Measurements from ENCODE around the gene MED15.
"Not testable (repeated sequence)": the region's sequence is repeated elsewhere in the genome, so short reads cannot be mapped to it uniquely, and the experiment has no call there.

The MED15 gene

DNA sequence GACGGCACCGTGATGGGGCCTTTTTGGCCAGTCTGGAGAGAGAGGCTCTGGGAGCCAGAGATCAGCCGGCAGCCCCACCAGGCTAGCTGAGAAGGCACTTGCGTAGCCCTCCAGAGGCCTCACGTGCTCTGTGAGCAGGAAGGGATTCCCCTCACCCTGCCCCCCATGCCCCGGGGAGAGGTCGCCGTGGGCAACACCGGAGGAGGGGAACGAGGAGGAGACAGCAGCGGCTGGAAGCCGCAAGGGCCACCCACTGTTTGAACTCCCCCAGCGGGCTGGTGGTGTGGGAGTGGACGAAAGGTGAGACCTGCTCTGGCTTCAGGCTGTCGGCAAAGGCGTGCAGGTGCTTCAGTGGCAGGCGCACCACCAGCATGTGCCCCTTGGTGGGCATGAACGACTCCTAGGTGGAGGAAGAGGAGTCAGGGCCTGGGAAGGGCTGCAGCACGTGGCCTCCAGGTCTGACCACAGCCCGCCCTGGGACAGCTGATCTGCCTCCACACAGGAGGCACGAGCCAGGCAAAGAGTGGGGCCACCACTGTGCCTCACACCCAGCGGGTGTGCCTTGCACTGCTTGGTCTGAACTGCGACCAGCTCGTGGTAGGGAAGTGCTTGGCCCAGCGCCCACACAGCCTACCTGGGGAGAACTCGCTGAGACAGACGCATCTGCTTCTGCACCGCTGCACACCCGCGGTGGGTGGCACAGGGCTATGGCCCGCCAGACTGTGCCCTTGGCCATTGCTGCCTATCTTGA is 99.9 kb downstream of the MED15 start:
- no peak for DNase-seq

DNA sequence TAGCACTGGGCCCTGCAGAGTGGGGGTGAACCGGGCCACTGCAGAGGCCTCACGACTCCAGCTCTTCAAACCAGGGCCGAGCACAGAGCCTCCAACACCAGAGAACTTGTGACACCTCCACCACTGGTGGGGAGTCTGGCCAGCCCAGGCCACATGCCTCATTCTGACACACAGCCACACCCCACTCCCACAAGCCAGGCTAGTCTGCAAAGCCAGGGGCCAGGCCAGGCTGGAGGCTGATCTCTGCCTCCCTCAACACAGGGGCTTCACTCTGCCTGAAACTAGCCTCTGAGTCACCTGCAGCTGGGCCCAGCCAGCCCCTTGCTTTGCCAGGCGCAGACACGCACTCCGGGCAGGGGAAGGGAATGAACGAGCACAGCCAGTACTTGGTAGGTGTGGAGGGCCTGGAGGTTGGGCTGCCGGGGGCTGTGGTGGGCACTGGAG is 102.9 kb downstream of the MED15 start:
- DNase-seq: no peak

DNA sequence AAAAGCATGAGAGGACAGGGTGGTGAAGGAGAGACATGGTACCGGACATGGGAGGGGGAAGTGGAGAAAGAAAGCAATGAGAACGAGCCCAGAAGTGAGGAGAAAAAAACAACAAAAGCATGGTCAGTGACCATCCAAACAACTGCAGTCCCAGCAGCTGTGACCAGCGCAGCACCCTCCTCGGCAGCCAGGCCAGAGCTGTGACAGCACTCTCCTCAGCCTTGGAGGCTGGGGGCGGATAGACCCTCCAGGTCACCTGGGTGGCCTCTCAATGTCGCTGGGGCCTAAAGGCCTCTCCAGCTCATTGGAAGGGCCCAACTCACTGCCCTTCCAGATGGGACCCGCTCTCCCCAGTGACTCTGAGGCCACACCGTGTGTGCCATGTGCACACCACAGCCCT is 103.3 kb downstream of the MED15 start:
- DNase-seq: no peak

DNA sequence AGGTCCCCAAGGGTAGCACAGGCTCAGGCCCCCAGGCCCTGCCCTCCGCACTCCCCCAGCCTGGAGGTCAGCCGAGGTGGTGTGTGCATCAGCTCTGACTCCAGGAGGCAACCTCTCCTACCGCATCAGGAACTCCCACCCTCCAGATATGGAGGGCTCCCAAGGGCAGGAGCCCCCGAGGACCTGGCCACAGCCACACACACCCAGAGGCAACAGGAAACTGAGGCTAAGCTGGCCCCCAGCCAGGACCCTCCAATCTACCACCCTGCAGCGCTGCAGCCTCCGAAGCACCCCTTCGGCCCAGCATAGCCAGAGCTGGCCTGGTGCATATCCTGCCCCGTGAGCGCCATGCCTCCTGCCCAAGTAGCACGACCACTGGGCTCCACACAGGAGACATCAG is 104.0 kb downstream of the MED15 start:
- no peak for DNase-seq

DNA sequence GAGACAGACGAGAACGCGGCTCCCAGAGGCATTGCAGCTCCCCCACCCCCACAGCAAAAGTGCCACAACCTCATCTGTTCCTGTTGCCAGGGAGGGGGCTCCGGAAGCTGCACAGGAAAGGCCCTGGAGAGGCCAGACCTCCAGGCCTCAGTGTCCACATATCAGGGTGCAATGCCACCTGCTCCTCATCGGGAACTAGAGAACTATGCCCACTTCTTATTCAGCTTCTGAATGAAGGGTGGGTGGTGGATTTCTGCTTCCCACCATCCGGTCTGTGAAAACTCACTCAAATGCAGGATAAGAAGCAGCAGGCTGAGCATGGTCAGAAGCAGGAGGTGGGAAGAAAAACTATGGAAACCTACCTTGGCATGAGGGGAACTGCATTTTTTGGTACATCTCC is 105.9 kb downstream of the MED15 start:
- no peak for DNase-seq

DNA sequence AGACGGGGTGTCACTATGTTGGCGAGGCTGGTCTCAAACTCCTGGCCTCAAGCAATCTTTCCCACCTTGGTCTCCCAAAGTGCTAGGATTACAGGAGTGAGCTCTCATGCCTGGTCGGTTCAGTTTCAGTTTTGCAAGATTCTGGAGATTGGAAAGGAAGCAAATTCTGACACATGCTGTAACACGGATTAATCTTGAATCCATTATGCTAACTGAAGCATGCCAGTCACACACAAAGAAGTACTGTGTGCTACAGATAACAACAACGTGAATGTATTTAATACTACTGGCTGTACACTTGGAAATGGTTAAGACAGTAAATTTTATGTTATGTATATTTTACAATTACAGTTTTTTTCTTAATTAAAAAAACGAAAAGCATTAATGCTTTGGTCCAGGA is 107.6 kb downstream of the MED15 start:
- no peak for DNase-seq

DNA sequence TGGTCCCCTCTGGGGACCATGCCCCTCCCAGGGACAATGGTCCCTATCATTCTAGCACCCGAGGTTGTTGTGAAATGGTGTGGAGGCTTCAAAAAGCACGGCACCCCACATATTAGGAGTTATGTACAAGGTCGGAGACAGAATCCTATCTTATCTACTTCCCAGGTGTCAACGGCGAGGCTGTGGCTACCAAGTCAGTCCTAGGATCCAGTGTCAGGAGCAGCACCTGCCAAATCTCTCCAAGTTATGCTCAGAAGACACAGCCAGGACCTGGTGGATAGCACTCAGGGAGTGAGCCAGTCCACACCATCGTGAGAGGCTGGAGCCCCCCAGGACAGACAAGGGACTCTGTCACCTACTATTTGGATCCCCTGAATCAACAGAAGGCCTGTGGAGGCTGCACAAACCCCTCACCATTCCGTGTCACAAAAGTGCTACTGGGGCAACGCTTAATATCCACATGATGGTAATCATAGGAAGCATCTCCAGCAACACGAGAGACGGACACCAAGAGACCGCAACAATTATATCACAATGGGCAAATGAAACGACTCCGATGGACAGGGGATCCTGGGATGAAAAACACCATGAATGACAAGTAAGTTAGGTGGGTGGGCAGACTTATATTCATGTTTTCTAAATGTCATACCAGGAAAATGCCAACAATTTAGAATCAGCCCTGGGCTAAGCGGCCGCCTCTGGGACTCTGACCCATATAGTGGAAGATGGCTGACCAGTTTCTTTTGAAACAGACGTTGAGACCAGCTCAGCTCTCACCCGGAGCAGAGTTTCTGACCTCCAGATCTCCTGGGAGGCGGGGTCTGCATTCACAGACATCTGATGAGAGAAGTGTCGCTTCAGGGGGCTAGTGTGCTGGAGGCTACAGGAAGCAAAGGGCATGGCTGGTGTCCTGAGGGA is 108.4 kb downstream of the MED15 start:
- DNase-seq: no peak

DNA sequence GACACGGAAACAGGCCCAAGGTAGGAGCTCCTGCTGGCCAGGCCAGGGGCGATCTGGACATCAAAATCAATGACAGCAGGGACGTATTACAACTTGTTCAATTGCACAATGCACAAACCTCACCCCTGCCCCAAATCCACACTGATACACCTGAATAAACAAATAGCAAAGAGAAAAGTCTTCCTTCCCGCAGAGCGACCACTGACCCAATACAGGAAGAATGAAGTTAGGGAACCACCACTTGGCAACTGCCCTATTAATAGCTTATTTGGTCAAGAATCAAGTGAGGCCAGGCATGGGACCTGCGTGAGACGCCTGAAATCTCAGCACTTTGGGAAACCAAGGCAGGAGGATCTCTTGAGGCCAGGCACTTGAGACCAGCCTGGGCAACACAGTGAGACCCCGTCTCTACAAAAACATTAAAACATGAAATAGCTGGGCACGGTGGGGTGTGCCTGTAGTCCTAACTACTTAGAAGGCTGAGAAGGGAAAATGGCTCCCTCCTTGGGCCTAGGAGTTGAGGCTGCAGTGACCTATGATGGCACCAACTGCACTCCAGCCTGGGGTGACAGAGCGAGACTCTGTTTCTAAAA is 109.1 kb downstream of the MED15 start:
- no peak for DNase-seq

DNA sequence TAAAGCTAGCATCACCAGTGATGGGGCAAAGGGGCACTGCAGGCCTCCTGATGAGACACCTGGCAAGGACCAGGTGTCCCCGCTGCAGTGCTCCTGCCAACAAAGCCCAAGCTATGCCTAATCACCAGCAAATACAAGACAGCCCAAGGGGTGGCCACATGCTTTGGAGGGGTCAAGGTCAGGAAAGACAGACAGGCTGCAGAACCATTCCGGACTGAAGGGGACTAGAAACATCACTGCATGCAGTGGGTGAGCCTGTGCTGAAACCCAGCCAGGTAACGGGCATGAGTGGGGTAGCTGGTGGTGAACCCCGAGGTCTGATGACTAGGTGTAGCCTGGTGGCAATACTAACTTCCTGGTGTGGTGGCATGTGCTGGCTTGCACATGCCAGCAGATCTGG is 111.1 kb downstream of the MED15 start:
- DNase-seq: no peak

DNA sequence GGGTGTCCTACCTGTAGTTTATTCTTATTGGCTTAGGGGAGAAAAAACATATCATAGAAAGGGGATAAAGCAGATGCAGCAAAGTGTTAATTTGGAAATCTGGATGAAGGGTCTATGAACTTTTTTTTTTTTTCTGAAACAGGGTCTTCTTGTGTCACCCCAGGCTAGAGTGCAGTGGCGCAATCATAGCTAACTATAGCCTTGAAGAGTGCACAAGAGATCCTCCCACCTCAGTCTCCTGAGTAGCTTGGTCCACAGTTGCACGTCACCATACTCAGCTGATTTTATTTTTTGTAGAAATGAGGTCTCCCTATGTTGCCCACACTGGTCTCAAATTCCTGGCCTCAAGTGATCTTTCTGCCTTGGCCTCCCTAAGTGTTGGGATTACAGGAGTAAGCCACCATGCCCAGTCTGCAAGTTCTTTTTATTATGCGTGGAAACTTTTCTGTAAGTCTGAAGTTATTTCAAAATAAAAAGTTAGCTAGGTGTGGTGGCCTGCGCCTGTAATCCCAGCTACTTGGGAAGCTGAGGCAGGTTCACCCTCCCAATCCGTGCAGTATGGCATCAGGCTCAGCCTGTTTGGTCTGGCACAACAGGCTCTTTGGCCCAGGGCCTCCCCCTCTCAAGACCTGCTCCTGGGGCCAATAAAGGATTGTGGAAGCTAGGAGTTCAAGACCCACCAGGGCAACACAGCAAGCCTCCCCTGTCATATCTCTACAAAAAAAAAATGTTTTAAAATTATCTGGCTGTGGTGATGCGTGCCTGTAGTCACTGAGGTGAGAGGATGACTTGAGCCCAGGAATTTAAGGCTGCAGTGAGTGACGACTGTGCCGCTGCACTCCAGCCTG is 111.9 kb downstream of the MED15 start:
- DNase-seq: no peak

DNA sequence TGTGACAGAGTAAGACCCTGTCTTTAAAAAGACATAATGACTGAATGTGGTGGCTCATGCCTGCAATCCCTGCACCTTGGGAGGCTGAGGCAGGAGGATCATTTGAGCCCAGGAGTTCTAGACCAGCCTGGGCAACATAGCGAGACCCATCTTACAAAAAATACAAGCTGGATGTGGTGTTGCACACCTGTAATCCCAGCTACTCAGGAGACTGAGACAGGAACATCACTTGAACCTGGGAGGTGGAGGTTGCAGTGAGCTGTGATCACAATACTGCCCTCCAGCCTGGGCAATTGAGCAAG is 112.4 kb downstream of the MED15 start:
- not testable (repeated sequence) for DNase-seq

DNA sequence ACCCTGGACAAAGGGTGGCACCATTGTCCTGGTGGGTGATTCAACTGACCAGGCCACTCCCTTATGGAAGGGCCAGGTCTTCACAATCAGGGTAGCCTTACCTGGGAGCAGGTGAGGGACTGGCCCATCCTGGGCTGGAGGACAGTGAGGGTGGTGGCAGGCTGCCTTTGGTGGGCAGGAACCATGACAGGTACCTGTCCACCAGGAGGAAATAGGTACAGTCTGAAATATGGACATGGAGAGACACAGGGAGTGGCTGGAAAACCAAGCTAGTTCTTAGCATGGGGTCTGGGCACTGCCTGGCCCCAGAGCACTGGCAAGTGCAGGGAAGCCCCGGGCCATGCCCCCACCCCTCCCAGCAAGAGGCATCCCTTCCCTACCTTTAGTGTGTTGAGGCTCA is 113.8 kb downstream of the MED15 start:
- no peak for DNase-seq

DNA sequence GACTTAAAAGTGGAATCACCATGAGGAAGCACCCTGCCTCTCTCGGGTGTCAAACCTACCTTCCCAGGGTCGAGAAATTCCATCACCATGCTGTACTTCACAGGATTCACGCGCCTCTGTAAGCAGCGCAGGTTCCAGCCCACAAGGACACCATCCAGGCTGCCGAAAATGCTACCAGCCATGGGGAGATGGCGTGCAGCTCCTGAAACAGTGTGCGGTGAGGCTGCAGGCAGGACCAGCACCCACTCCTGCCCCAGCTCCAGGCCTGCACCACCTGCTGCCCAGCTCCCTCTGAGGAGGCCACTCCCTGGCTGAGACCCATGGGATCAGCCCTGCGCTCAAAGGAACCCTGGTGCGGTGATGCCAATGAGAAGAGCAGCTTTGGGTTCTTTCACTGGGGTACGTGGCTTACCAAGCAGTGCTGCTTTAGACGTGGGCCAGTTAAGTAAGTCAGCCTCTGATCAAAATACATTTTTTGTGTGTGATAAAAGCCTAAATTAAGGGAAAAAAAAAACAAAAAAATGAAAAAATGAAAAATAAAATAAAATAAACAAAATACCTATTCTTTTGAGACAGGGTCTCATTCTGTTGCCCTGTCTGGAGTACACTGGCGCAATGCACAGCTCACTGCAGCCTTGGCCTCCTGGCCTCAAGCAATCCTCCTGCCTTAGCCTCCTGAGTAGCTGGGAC is 115.4 kb downstream of the MED15 start:
- DNase-seq: no peak

DNA sequence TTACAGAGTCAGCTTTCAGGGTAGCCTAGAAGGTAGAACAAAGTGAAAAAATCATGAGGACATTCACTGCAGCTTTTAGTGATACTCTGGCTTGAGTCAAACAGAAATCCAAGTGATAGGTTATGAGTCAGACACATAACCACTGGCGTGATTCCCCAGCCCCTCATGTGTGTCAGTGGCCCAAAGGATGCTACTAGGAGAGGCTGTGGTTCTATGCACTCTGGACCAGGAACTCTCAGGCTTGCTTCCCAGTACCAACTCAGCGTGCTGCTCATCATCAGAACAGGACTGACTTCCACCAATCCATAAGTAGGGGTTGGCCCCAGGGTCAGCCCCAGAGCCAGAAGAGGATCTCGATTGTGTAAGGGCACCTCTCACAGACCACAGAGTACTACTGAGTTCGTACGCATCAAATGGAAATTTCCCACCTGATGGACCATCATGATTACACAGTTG is 116.8 kb downstream of the MED15 start:
- no peak for DNase-seq

DNA sequence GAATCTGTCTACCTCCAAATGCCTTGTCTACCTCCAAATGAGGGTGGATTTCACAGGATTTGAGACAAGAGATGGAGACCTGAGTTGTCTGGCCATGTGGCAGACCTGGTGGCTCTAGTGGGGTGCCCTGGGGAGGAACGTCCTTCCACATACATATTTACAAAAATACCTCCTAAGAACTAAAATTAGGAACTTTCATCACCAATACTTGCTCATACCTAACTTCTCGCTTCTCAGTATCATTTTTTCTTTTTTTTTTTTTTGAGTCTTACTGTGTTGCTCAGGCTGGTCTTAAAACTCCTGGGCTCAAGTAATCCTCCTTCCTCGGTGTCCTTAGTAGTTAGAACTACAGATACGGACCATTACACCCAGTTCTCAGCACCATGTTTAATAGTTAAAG is 117.9 kb downstream of the MED15 start:
- no peak for DNase-seq

DNA sequence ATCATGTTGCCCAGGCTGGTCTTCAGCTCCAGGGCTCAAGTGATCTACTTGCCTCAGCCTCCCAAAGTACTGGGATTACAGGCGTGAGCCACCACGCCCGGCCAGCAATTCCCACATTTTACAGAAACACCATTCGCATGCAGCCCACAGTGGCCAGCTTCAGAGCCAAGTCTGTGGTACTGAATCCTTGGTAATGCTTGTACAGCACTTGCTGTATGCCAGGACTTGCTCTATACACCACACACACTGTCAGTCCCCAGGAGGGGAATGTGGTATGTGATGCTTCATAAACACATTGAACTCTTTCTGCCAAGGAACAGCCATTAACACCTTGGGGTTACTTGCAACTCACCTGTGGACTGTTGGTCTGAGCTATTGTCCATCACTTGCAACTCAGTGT is 119.4 kb downstream of the MED15 start:
- no peak for DNase-seq

DNA sequence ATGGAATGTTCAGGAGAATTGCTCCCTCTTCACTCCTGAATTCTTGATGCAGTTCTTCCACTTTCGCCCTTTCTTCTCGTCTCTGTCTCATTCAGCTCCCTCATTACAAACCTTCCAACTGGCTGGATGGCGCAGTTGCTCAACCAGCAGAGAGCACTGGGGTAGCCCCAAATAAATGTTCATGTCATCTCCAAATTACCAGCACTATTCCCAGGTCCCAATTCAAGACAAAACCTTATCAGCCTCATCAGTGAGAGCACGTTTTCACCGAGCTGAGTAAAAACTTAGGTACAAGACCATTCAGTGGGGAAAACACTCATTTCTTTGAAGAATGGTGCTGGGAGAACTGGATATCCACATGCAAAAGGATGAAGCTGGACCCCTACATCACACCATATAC is 120.0 kb downstream of the MED15 start:
- no peak for DNase-seq

DNA sequence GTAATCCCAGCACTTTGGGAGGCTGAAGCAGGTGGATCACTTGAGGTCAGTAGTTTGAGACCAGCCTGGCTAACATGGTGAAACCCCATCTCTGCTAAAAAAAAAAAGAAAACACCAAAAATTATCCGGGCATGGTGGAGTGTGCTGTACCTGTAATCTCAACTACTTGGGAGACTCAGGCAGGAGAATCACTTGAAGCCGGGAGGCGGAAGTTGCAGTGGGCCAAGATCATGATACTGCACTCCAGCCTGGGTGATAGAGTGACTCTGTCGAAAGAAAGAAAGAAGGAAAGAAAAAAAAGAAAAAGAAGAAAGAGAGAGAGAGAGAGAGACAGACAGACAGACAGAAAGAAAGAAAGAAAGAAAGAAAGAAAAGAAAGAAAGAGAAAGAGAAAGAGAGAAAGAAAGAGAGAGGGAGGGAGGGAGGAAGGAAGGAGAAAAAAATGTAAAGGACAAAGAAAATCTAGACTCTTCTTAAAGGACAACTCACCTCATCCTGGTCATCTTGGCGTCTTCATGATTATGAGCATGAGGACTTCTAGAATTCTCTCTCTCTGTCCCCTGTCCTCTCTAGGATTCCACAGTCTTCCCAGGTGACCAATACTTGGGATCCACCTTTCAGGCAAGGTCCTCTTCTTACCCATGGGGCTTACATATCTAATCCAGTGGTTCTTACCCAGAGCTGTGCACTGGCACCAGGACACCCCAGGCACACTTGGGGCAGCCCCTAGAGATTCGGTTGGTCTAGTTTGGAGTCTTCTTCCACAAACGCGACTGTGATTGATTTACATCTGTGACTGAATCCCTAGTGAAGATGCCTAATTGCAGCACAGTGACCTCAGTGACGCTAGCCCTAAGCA is 120.9 kb downstream of the MED15 start:
- no peak for DNase-seq

DNA sequence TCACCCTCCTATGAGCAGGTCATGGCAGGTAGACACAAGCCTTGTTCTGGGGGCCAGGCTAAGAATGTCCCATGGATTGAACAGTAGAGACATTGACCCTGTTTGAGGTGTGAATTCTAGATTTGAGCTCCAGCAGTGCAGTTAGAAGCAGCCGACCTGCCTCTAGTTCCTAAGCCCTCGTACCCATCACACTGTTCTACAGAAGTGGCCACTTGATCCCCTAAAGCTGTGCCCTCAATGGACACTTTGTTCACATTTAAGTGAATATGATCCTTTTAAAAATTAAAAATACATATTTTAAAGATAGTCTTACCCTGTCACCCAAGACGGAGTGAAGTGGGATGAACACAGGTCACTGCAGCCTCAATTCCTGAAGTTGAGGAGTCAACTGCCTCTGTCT is 122.0 kb downstream of the MED15 start:
- no peak for DNase-seq

DNA sequence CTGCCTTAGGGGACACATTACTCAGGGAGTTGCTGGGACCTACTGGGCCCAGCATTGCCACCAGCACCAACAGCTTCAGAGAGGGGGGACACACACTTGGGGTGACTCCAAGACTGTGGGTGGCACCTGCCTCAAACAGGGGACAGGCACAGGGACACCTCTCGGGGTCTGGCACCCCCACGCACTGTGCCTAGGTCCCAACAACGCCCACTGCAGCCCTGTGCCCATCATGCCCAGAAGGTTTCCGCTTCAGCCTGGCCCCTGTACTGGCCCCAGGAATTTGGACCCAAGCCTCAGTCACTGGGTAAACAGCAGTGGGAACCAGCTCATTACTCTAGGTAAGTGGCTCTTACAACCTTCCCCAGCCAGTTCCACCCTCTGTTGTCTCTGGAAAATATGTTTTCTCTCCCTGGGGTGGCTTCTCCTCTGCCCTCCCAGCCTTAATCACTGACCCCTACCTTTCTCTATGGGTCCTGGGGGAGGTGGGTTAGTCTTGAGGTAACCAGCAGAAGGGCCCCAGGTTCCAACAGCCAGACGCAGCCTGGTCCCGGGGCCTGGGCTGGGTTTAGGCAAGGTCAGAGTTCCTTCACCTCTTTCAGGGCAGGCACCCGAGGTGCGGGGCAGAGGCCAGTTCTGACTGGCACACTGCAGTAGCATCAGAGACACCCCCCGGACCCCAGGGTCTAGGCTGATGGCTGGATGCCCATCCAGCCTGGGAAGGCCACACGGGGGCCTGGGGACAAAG is 123.6 kb downstream of the MED15 start:
- DNase-seq: no peak

DNA sequence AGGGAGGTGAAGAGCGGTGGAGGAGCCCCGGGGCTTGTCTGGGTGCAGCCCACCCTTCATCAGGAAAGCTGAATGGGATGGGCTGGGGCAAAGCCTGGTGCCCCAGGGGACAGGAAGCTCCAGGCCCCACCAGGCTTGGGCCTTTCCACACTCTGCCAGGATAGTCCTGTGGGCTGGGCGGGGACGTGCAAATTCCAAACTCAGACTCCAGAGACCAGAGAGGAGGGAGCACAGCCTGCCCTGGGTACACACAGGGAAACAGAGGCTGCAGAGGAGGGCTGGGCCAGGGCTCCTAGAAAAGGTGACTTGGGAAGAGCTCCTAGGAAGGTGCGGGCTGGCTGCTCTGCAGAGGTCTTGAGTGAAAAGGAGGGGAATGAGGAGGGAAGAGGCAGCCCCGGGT is 124.7 kb downstream of the MED15 start:
- no peak for DNase-seq

All from 8988T (cell line).